Stimulated activated CD4-positive, alpha-beta T cell treated with anti-CD3 and anti-CD28 coated beads, Interleukin-4, amount 100 ng/mL, for 24 hours (primary cell): ENCODE results near the gene MYO1B.
"Not testable (repeated sequence)": the region's sequence is repeated elsewhere in the genome, so short reads cannot be mapped to it uniquely, and the experiment has no call there.

ENCODE experiments used
- DNase-seq: peaks from one replicate; pipeline ENCODE4 v3.0.0-alpha.2; 2020

Gene MYO1B

GRCh38 chr2:191415858-191416257 lies 170.7 kb downstream of the MYO1B start:
- no peak for DNase-seq

- DNase-seq: no peak
These were observed 172.5 kb downstream of the MYO1B start for GRCh38 chr2:191417746-191418145.

- DNase-seq: no peak
These were observed 176.7 kb downstream of the MYO1B start for GRCh38 chr2:191421950-191422349.

- DNase-seq: no peak
These were observed 181.8 kb downstream of the MYO1B start for GRCh38 chr2:191427031-191427430.

- DNase-seq: no peak
These were observed 182.9 kb downstream of the MYO1B start for GRCh38 chr2:191428141-191428540.

- no peak for DNase-seq
These were observed 185.3 kb downstream of the MYO1B start for GRCh38 chr2:191430476-191430875.

GRCh38 chr2:191432121-191432520 lies 186.9 kb downstream of the MYO1B start:
- DNase-seq: no peak

- no peak for DNase-seq
These were observed 188.9 kb downstream of the MYO1B start for GRCh38 chr2:191434072-191434471.

- DNase-seq: no peak
These were observed 189.9 kb downstream of the MYO1B start for GRCh38 chr2:191435141-191435540.

GRCh38 chr2:191436368-191437055 lies 191.3 kb downstream of the MYO1B start:
- no peak for DNase-seq

GRCh38 chr2:191439481-191439880 lies 194.3 kb downstream of the MYO1B start:
- no peak for DNase-seq

- no peak for DNase-seq
These were observed 196.5 kb downstream of the MYO1B start for GRCh38 chr2:191441496-191442214.

GRCh38 chr2:191443446-191443845 lies 198.2 kb downstream of the MYO1B start:
- no peak for DNase-seq

GRCh38 chr2:191446910-191447309 lies 201.7 kb downstream of the MYO1B start:
- DNase-seq: no peak

GRCh38 chr2:191451116-191451515 lies 205.9 kb downstream of the MYO1B start:
- no peak for DNase-seq

- no peak for DNase-seq
These were observed 206.9 kb downstream of the MYO1B start for GRCh38 chr2:191452065-191452464.

GRCh38 chr2:191453761-191454160 lies 208.6 kb downstream of the MYO1B start:
- DNase-seq: no peak

- not testable (repeated sequence) for DNase-seq
These were observed 211.3 kb downstream of the MYO1B start for GRCh38 chr2:191456506-191456905.

- DNase-seq: no peak
These were observed 214.0 kb downstream of the MYO1B start for GRCh38 chr2:191459158-191459557.

GRCh38 chr2:191462370-191462769 lies 217.2 kb downstream of the MYO1B start:
- no peak for DNase-seq

GRCh38 chr2:191463790-191464189 lies 218.6 kb downstream of the MYO1B start:
- no peak for DNase-seq

GRCh38 chr2:191465766-191466420 lies 220.7 kb downstream of the MYO1B start:
- no peak for DNase-seq

- DNase-seq: no peak
These were observed 221.9 kb downstream of the MYO1B start for GRCh38 chr2:191467113-191467512.

GRCh38 chr2:191470306-191470705 lies 225.1 kb downstream of the MYO1B start:
- DNase-seq: no peak
